DND-41 (cell line): ENCODE results near the gene COL23A1.

Experiments used
- ATAC-seq: fragments of 200-7000 bp; cut with Tn5 transposase; 3 replicates; pipeline ENCODE4 v1.9.1; 2021; ENCODE audit warnings: low read depth; ENCODE audit not compliant: insufficient read depth
- DNase-seq: peaks from one replicate; pipeline ENCODE4 v3.0.0-alpha.2; 2020
- H2AFZ ChIP-seq: 2 replicates; pipeline ENCODE4 v1.6.0; 2012; ENCODE audit warnings: low read depth, low read length
- H3K27ac ChIP-seq: 2 replicates; pipeline ENCODE4 v1.5.1; 2012; ENCODE audit warnings: low read length, inconsistent platforms
- H3K27me3 ChIP-seq: fragments of 200-600 bp; sonication (generic); 2 replicates; pipeline ENCODE4 v1.6.0; 2012; ENCODE audit warnings: low read length, mild to moderate bottlenecking, inconsistent platforms; ENCODE audit not compliant: insufficient read depth, poor library complexity
- H3K36me3 ChIP-seq: 2 replicates; pipeline ENCODE4 v1.5.1; 2012; ENCODE audit warnings: low read length, inconsistent platforms; ENCODE audit not compliant: insufficient read depth
- H3K4me1 ChIP-seq: 2 replicates; pipeline ENCODE4 v1.5.1; 2012; ENCODE audit warnings: mild to moderate bottlenecking, low read length; ENCODE audit not compliant: insufficient read depth
- H3K4me2 ChIP-seq: 2 replicates; pipeline ENCODE4 v1.6.0; 2012; ENCODE audit warnings: mild to moderate bottlenecking, moderate library complexity, low read length, inconsistent platforms; ENCODE audit not compliant: insufficient read depth
- H3K4me3 ChIP-seq, 2 experiments: fragments of 200-600 bp in 1 of 2; shearing (Covaris generic) in 1 of 2; 2 replicates each; pipeline ENCODE4 v1.5.1; 2012 to 2016; ENCODE audit warnings: inconsistent platforms in 2 of 2, low read length in 2 of 2, mild to moderate bottlenecking in 2 of 2, low read depth in 1 of 2, moderate library complexity in 1 of 2
- H3K79me2 ChIP-seq: 2 replicates; pipeline ENCODE4 v1.6.0; 2012; ENCODE audit warnings: low read length, inconsistent platforms; ENCODE audit not compliant: insufficient read depth
- H3K9ac ChIP-seq: 2 replicates; pipeline ENCODE4 v1.6.0; 2012; ENCODE audit warnings: low read depth, mild to moderate bottlenecking, inconsistent platforms, low read length, moderate library complexity
- H3K9me3 ChIP-seq: 2 replicates; pipeline ENCODE4 v1.5.1; 2012; ENCODE audit warnings: low read length, moderate library complexity, mild to moderate bottlenecking, inconsistent platforms; ENCODE audit not compliant: insufficient read depth, severe bottlenecking
- H4K20me1 ChIP-seq: 2 replicates; pipeline ENCODE4 v1.6.0; 2012; ENCODE audit warnings: low read length; ENCODE audit not compliant: insufficient read depth
- CTCF ChIP-seq: IDR thresholded peaks from 2 replicates; pipeline ENCODE4 v1.5.1; 2012; ENCODE audit warnings: borderline replicate concordance, low read length, moderate library complexity, mild to moderate bottlenecking; ENCODE audit not compliant: poor library complexity, severe bottlenecking; ENCODE audit errors: extremely low read depth
- EZH2 ChIP-seq: IDR thresholded peaks from 3 replicates; pipeline ENCODE4 v1.6.1; 2012; ENCODE audit warnings: borderline replicate concordance, low read depth, mild to moderate bottlenecking, moderate library complexity, low read length, inconsistent platforms; ENCODE audit not compliant: severe bottlenecking

COL23A1 gene

GRCh38 chr5:178267245-178267644, 322.9 kb downstream of the COL23A1 start:
- Histone ChIP-seq H3K9ac (no peak overlapping the region), H3K9me3 (no peaks in the 10 kb centered on the region), H3K36me3 (no peaks in the 10 kb centered on the region), H3K27me3 (no peaks in the 10 kb centered on the region), H4K20me1 (no peaks in the 10 kb centered on the region), H3K27ac (no peak overlapping the region), H2AFZ (no peak overlapping the region), H3K79me2 (no peaks in the 10 kb centered on the region), H3K4me1 (no peaks in the 10 kb centered on the region), H3K4me3 (no peak overlapping the region), H3K4me2 (no peak overlapping the region)
- ATAC-seq (no peak), DNase-seq (no peak)
- TF ChIP-seq CTCF, result no peak
- no peak for TF ChIP-seq EZH2

GRCh38 chr5:178266581-178266980, 323.6 kb downstream of the COL23A1 start:
- DNase-seq (no peak), ATAC-seq (no peak)
- Histone ChIP-seq H3K27ac (no peak overlapping the region), H3K79me2 (no peaks in the 10 kb centered on the region), H3K4me3 (no peak overlapping the region), H3K9ac (no peak overlapping the region), H3K36me3 (no peaks in the 10 kb centered on the region), H2AFZ (no peak overlapping the region), H4K20me1 (no peaks in the 10 kb centered on the region), H3K4me2 (no peak overlapping the region), H3K9me3 (no peaks in the 10 kb centered on the region), H3K4me1 (no peaks in the 10 kb centered on the region), H3K27me3 (no peaks in the 10 kb centered on the region)
- TF ChIP-seq EZH2 (no peak), CTCF (no peak)

- no peak overlapping the region for H3K9ac ChIP-seq
- H3K27me3 ChIP-seq, result no peaks in the 10 kb centered on the region
- H3K79me2 ChIP-seq, result no peaks in the 10 kb centered on the region
- H3K4me2 ChIP-seq, result no peak overlapping the region
- H3K4me3 ChIP-seq, result no peak overlapping the region
- TF ChIP-seq EZH2 (no peak), CTCF (no peak)
- H3K9me3 ChIP-seq, result no peaks in the 10 kb centered on the region
- H4K20me1 ChIP-seq, result no peaks in the 10 kb centered on the region
- no peaks in the 10 kb centered on the region for H3K36me3 ChIP-seq
- DNase-seq, result no peak
- no peak overlapping the region for H3K27ac ChIP-seq
- H2AFZ ChIP-seq, result no peak overlapping the region
- H3K4me1 ChIP-seq, result no peaks in the 10 kb centered on the region
- no peak for ATAC-seq
Measured at GRCh38 chr5:178265746-178266145, 324.4 kb downstream of the COL23A1 start.

GRCh38 chr5:178264044-178264443, 326.1 kb downstream of the COL23A1 start:
- no peak for ATAC-seq
- no peak for DNase-seq
- H3K9me3 ChIP-seq, result no peaks in the 10 kb centered on the region
- no peaks in the 10 kb centered on the region for H4K20me1 ChIP-seq
- no peaks in the 10 kb centered on the region for H3K79me2 ChIP-seq
- no peaks in the 10 kb centered on the region for H3K4me1 ChIP-seq
- no peak overlapping the region for H3K9ac ChIP-seq
- H3K4me3 ChIP-seq, result no peak overlapping the region
- H3K27ac ChIP-seq, result no peak overlapping the region
- H3K27me3 ChIP-seq, result no peaks in the 10 kb centered on the region
- H2AFZ ChIP-seq, result no peak overlapping the region
- TF ChIP-seq CTCF (no peak), EZH2 (no peak)
- H3K4me2 ChIP-seq, result no peak overlapping the region
- H3K36me3 ChIP-seq, result no peaks in the 10 kb centered on the region
